Activated CD8-positive, alpha-beta memory T cell treated with anti-CD3 and anti-CD28 coated beads, Interleukin-2, amount 50 U/mL, for 48 hours (primary cell): ENCODE measurements around the gene GPR143.
"Not testable (repeated sequence)": the region's sequence is repeated elsewhere in the genome, so short reads cannot be mapped to it uniquely, and the experiment has no call there.

Source experiments
- DNase-seq: peaks from one replicate; pipeline ENCODE4 v3.0.0-alpha.2; 2020

Gene GPR143

DNA sequence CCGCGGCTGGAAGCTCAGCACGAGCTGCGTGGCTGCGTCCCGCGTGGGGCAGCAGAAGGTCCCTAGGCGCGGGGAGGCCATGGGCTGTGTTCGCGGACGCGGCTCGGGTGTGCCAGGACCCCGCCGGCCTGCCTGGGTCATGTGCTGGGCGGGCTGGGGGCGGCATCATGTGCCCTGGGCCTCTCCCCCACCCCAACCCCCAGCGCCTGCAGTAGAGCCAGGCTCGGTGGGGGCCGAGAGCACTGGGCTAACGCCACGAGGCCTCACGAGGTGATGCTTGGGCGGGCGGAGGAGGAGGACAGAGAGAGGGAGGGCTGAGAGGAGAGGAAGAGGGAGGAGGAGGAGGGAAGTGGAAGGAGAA, at the start of gene GPR143:
Gene GPR143 (minus strand): TSS at position 111 of the 361 bp plus-strand sequence. CDS start 30 bp downstream, at position 81.
- no peak for DNase-seq

DNA sequence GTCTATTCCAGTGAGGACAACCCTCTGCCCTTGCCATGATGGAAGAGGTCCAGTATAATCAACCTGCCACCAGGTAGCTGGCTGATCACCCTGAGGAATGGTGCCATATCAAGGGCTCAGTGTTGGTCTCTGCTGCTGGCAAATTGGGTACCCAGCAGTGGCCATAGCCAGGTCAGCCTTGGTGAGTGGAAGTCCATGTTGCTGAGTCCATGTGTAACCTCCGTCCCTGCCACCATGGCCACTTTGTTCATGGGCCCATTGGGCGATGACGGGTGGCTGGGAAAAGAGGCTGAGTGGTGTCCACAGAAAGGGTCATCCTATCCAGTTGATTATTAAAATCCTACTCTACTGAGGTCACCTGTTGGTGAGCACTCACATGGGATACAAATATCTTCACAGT, 45.4 kb upstream of the GPR143 start:
- DNase-seq = not testable (repeated sequence)

- not testable (repeated sequence) for DNase-seq
These were observed 44.2 kb upstream of the GPR143 start for GRCh38 chrX:9809876-9810275.

DNA sequence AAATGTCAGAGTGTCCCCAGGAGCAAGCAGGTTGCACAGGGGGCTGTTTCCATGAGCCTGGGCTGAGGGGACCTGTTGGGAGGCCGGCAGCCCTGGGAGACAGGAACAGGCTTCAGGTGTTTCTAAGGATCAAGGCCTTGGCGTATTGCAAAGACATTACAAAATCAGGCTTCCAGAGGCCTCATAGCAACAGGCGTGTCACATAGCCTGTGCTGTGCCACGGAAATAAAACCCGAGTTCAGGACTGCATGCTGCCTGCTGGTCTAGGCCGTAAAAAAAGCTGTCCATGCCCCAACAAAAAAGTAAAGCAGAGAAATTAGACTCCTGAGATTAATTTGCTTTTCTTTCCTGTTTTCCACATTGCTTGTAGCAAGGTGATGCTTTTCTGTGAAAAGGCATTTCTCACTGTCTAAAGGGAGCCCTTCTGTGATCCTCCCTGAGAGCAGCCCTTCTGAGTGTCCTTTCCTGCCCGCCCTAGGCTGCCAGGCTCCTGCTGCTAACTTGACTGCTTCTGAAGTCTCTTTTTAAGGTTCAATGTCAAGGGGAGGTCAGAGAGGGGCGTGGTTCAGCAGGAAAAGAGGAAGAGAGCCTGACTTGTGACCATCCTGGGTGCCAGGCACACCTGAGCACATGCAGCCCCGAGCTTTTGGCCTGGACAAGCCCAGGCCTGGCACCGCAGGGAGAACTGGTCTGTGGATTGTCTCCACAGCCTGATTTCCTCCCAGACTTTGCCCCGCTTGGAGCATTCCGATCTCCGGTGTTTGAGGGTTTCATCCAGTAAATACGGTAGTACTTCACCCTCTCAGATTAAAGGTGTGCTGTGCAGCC, 41.9 kb upstream of the GPR143 start:
- DNase-seq = no peak

- DNase-seq = no peak
These were observed 40.3 kb upstream of the GPR143 start for GRCh38 chrX:9805956-9806355.

- DNase-seq = no peak
These were observed 38.8 kb upstream of the GPR143 start for GRCh38 chrX:9804444-9804843.

DNA sequence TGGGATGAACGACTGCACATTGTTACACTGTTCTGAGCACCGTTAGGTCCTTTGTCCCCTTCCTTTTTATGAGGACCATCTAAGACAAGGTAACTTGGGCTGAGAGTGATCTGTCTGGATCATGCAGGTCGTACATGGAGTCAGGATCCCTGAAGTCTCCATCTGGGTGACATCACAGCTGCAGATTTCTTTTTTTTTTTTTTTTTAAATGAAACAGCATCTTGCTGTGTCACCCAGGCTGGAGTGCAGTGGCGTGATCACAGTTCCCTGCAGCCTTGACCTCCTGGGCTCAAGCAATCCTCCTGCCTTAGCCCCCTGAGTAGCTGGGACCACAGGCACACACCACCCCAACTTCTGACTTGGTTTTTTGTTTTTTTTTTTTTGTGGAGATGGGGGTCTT, 37.1 kb upstream of the GPR143 start:
- no peak for DNase-seq

DNA sequence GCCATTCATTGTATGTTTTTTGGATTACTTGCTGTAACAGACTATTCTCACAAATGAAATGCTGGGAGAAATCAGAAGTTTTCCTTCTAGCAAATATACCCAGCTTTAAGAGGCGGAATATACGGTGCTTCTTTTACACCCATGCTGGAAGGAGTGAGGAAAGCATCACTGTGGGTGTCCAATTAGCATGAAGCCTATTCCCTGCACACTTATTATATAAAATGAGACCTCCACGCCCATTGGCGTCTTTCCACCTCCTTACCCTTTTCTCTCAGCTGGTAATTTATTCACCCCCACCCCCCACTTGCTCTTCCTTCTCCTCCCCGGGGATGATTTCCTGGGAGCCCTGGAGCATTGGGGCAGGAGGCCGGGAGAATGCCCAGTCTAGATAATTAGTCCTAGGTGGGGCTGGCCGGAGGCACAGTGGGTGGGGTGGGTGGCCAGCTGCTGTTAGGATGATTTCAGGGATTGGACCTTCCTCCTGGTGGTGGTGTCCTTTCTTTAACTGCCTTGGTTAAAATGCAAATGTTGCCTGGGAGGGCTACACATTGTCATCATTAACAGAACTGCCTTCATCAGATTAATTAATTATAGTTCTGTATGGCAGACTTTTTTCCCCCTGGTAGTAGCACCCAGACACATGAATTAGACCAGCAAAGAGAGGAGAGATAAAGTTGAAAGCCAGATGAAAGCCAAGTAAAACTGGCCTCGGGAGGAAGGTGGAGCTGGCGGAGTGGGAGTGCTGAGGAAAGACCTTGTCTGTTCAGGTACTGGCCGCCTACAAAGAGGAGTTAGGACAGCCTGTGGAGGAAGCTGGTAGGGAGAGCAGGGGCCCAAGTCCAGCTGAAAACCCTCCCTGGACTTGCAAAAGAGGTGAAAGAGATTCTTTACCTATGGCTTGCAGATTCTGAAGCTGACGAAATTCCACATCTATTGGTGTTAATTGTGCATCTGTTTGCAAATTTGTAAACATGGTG, 32.0 kb upstream of the GPR143 start:
- no peak for DNase-seq

DNA sequence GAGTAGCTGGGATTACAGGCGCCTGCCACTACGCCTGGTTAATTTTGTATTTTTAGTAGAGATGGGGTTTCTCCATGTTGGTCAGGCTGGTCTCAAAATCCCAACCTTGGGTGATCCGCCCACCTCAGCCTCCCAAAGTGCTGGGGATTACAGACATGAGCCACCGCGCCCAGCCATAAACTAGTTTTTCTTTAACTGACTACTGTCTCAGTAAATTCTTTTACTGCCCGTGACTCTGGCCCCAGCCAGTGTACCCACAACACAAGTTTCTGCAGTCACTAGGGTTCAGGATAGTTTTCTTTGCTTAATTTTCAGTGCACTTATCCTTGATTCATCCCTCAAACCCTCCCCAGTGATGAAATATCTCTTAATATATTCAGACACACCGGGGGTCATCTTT, 28.8 kb upstream of the GPR143 start:
- DNase-seq = no peak

DNA sequence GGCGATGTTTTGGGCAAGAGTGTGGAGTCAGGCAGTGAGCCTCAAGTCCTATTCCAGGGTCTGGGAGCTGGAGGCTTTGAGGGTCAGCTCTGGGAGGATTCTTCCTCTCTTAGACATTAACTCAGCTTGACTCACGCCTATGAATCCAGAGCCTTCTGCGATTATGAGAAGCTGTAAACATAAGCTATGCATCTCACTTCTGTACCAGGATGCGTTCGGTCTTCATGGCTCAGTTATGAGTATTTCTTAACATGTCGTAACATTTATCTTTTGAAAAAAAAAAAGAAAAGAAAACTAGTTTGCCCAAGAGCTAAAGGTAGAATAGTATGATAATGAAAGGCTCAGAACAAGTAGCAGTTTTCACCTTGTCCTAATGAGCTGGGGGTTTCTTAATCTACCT, 25.2 kb upstream of the GPR143 start:
- DNase-seq = no peak

- no peak for DNase-seq
These were observed 23.9 kb upstream of the GPR143 start for GRCh38 chrX:9789555-9789954.

GRCh38 chrX:9788911-9789310, 23.3 kb upstream of the GPR143 start:
- DNase-seq = no peak

DNA sequence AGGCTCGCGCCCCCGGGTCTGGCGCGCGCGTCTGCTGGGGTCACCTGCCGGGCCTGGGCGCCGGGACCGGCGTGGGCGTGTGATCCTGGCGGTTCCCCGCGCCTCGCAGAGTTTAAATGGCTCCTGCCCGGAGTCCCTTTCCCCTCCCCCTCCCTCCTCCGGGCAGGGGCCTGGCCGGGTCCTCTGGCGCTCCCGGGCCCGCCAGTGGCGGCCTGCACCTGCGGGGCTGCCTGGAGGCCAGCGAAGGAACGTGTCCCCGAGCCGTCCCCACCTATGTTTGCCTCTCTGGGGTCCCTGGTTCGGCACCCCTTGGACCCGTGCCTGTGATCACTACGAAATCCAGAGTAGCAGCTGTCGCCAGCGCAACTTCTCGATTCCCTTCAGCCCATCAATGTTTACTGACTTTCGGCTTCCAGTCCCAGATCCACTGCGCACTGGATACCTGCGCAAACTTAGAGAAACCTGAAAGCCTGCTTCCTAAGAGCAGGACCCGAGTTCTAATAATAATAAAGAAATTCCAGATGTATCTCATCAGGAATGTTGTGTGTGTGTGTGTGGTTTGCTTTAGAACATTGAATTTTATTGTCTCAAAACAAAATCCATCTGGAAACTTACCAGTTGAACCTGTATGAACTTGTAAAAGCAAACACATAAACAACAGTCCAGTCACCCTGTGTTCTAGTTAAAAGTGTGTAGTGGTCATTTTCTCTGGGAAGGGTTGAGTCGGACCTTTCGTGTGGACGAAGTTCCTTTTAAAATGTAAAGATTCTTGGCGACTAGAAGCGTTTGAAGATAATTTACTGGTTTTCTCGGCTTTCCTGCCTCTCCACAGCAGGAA, 21.4 kb upstream of the GPR143 start:
- DNase-seq = no peak

GRCh38 chrX:9785944-9786797, 20.5 kb upstream of the GPR143 start, which contains the start of gene SHROOM2:
SHROOM2 (plus strand) TSS chrX:9786429; CDS start chrX:9786546, 117 bp downstream.
- DNase-seq = no peak

- DNase-seq = no peak
These were observed 19.8 kb upstream of the GPR143 start for GRCh38 chrX:9785254-9785943.

- no peak for DNase-seq
These were observed 18.7 kb upstream of the GPR143 start for GRCh38 chrX:9784332-9784731.

DNA sequence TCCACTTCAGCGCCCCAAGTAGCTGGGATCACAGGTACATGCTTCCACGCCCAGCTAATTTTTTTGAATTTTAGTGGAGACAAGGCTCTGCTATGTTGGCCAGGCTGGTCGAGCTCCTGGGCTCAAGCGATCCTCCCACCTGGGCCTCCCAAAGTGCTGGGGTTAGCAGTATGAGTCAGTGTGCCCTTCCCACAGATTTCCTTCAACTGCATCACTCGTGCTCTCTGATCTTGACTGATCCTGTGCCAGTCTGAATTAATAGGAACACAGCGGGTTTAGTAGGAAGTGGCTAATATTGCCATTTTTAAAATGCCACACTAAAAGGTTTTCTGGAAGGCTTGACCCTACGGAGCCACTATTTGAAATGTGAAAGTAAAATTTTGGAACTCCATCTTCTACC, 16.3 kb upstream of the GPR143 start:
- DNase-seq = no peak

GRCh38 chrX:9775930-9776329, 10.3 kb upstream of the GPR143 start:
- no peak for DNase-seq

GRCh38 chrX:9772943-9773342, 7.3 kb upstream of the GPR143 start:
- DNase-seq = no peak

- DNase-seq = no peak
These were observed 4.7 kb upstream of the GPR143 start for GRCh38 chrX:9770319-9770718.

GRCh38 chrX:9768321-9768839, 2.7 kb upstream of the GPR143 start:
- DNase-seq = not testable (repeated sequence)
